Measurements from ENCODE around the gene GATB.

The GATB gene

DNA sequence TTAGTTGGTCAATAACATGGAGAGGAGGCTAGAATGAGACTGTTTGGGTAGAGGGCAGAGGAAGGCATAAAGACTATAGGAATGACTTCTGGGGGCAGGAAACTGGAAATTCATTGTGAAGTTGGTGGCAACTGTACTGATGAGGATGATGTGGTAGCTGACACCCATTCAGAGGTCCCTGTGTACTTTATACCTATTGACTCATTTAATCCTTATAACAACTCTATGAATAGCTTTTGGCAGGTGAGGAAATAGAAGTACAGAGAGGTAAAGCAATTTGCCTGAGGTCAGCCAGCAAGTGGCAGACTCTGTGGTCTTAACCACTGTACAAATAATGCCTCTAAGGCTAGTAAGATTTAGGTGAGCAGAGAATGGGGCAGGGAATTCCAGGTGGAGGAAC, 100.1 kb downstream of the GATB start:
- no peak overlapping the region for H3K27ac ChIP-seq (ENCODE audit: low read depth, low read length)
- H3K4me2 ChIP-seq (ENCODE audit: low read depth, low read length, poor library complexity, severe bottlenecking): no peak overlapping the region
- H3K9ac ChIP-seq (ENCODE audit: low read length): no peak overlapping the region

DNA sequence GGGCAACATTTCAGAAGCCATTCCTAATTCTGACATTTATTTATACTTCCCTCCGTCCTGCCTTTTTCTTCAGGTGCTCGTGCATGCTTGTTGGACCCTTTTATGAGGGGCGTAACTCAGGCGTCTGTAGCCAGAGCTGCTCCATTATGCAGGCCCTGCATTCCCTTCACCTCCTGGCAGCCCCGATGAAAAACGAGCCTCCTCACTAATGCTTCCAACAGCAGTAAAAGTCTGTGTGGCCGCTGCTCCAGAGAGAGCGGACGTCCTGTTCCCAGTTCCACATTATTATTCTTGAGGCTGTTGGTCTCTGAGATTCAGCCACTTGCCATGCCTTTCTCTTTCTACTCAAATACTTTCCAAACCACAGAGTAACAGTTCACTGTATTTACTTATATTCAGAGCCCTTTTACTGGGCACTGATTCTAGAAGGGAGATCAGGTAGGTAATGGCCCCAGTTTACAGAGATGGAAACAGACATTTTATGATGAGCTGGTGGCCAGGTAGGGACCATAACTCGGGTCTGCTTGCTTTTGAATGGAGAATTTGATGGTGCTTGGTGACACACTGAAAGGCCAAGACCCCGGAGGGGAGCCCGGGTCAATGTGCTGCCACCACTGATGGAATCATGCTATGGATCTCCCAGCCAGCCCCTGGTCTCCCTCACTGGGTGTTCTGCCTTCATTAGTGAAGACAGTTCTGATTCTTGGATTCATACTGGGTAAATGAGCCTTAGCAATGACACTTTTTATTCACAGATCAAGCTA, 101.0 kb downstream of the GATB start:
- no peaks in the 10 kb centered on the region for H4K20me1 ChIP-seq (ENCODE audit: low read depth, low read length)
- no peaks in the 10 kb centered on the region for H3K27me3 ChIP-seq (ENCODE audit: low read length)
- H3K9me3 ChIP-seq (ENCODE audit: insufficient read depth, low read length): no peaks in the 10 kb centered on the region
- H3K79me2 ChIP-seq (ENCODE audit: insufficient read depth, low read length): no peaks in the 10 kb centered on the region
- H3K9me2 ChIP-seq (replicated peaks; ENCODE audit: insufficient read depth, low read length): no peaks in the 10 kb centered on the region
- no peak overlapping the region for H3K4me2 ChIP-seq (ENCODE audit: low read depth, low read length, poor library complexity, severe bottlenecking)
- no peaks in the 10 kb centered on the region for H3K36me3 ChIP-seq (ENCODE audit: low read length)
- no peak overlapping the region for H3K4me3 ChIP-seq (ENCODE audit: insufficient read depth, low read length, poor library complexity, severe bottlenecking)
- TF ChIP-seq, protein P1, sequence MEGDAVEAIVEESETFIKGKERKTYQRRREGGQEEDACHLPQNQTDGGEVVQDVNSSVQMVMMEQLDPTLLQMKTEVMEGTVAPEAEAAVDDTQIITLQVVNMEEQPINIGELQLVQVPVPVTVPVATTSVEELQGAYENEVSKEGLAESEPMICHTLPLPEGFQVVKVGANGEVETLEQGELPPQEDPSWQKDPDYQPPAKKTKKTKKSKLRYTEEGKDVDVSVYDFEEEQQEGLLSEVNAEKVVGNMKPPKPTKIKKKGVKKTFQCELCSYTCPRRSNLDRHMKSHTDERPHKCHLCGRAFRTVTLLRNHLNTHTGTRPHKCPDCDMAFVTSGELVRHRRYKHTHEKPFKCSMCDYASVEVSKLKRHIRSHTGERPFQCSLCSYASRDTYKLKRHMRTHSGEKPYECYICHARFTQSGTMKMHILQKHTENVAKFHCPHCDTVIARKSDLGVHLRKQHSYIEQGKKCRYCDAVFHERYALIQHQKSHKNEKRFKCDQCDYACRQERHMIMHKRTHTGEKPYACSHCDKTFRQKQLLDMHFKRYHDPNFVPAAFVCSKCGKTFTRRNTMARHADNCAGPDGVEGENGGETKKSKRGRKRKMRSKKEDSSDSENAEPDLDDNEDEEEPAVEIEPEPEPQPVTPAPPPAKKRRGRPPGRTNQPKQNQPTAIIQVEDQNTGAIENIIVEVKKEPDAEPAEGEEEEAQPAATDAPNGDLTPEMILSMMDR (IDR thresholded peaks at IDR 0.05; ENCODE audit: insufficient read depth, low read length, poor library complexity, severe bottlenecking): no peak
- TF ChIP-seq EZH2phosphoT487 (conservative IDR thresholded peaks at IDR 0.05; ENCODE audit: low read length): no peak
- H3K9ac ChIP-seq (ENCODE audit: low read length): no peak overlapping the region
- no peaks in the 10 kb centered on the region for H3F3A ChIP-seq (ENCODE audit: insufficient read depth)
- H3K27ac ChIP-seq (ENCODE audit: low read depth, low read length): no peak overlapping the region
- H2AFZ ChIP-seq (ENCODE audit: low read depth, low read length, severe bottlenecking): no peak overlapping the region

More for the DNA sequence above, 100.1 kb downstream of the GATB start:
- no peaks in the 10 kb centered on the region for H3F3A ChIP-seq (ENCODE audit: insufficient read depth)
- no peaks in the 10 kb centered on the region for H3K9me2 ChIP-seq (replicated peaks; ENCODE audit: insufficient read depth, low read length)
- H3K4me3 ChIP-seq (ENCODE audit: insufficient read depth, low read length, poor library complexity, severe bottlenecking): no peak overlapping the region
- H3K9me3 ChIP-seq (ENCODE audit: insufficient read depth, low read length): no peaks in the 10 kb centered on the region
- no peak overlapping the region for H2AFZ ChIP-seq (ENCODE audit: low read depth, low read length, severe bottlenecking)
- no peaks in the 10 kb centered on the region for H3K36me3 ChIP-seq (ENCODE audit: low read length)
- H3K27me3 ChIP-seq (ENCODE audit: low read length): no peaks in the 10 kb centered on the region
- no peaks in the 10 kb centered on the region for H4K20me1 ChIP-seq (ENCODE audit: low read depth, low read length)
- no peak for TF ChIP-seq EZH2phosphoT487 (conservative IDR thresholded peaks at IDR 0.05; ENCODE audit: low read length)
- TF ChIP-seq, protein P1 (IDR thresholded peaks at IDR 0.05; ENCODE audit: insufficient read depth, low read length, poor library complexity, severe bottlenecking): no peak
- H3K79me2 ChIP-seq (ENCODE audit: insufficient read depth, low read length): no peaks in the 10 kb centered on the region

DNA sequence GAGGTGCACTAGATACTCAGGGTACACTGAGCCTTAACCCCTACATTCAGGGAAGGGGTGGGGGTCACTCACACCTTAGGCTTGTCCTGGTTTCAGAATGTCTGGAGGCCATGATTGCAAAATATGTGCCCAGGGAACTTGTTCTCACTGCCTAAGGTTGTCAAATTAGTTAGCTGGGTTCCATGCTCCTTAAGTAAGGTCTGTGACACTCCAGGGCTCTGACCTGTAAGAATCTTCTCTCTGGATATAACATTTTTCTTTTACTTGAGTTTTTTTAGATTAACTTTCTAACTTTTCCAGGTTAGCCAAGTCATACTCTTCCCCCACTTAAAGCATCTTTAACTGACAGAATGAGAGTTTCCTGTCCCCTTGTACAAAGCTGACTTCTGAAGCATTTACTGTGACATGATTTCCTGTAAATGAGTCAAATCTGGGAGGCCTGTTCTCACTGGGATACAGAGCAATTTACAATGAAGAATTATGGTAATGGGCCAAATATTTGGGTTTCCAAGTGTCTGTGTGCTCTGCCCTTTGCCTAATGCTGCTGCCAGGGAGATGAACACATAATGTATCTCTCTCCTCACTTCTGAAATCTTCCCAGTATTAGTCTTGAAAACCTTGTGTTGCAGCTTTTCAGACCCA, 101.7 kb downstream of the GATB start:
- no peaks in the 10 kb centered on the region for H3K36me3 ChIP-seq (ENCODE audit: low read length)
- H3K27ac ChIP-seq (ENCODE audit: low read depth, low read length): no peak overlapping the region
- no peaks in the 10 kb centered on the region for H4K20me1 ChIP-seq (ENCODE audit: low read depth, low read length)
- no peak overlapping the region for H2AFZ ChIP-seq (ENCODE audit: low read depth, low read length, severe bottlenecking)
- no peak overlapping the region for H3K4me3 ChIP-seq (ENCODE audit: insufficient read depth, low read length, poor library complexity, severe bottlenecking)
- no peaks in the 10 kb centered on the region for H3K9me3 ChIP-seq (ENCODE audit: insufficient read depth, low read length)
- no peaks in the 10 kb centered on the region for H3K27me3 ChIP-seq (ENCODE audit: low read length)
- no peak overlapping the region for H3K9ac ChIP-seq (ENCODE audit: low read length)
- H3F3A ChIP-seq (ENCODE audit: insufficient read depth): no peaks in the 10 kb centered on the region
- H3K9me2 ChIP-seq (replicated peaks; ENCODE audit: insufficient read depth, low read length): no peaks in the 10 kb centered on the region
- H3K79me2 ChIP-seq (ENCODE audit: insufficient read depth, low read length): no peaks in the 10 kb centered on the region
- H3K4me2 ChIP-seq (ENCODE audit: low read depth, low read length, poor library complexity, severe bottlenecking): no peak overlapping the region
- no peak for TF ChIP-seq EZH2phosphoT487 (conservative IDR thresholded peaks at IDR 0.05; ENCODE audit: low read length)
- TF ChIP-seq, protein P1 (IDR thresholded peaks at IDR 0.05; ENCODE audit: insufficient read depth, low read length, poor library complexity, severe bottlenecking): no peak

Measured in SU-DHL-6 (cell line).